Iris pigment epithelial cell (primary cell): Measurements from ENCODE around the gene RPS13.
"Not testable (repeated sequence)": the region's sequence is repeated elsewhere in the genome, so short reads cannot be mapped to it uniquely, and the experiment has no call there.

ENCODE experiments used
- DNase-seq: peaks from one replicate; pipeline ENCODE4 v3.0.0-alpha.2; 2011; ENCODE audit warnings: low read depth

Gene RPS13

GRCh38 chr11:17077520-17078401, at the start of gene RPS13:
TSS of gene RPS13 (minus strand) at chr11:17077667. CDS start at chr11:17077641, 26 bp downstream.
- DNase-seq = peak; percentile 99

- DNase-seq = peak; percentile 24
Measured at GRCh38 chr11:17121981-17122380, 44.5 kb upstream of the RPS13 start.

- DNase-seq = no peak
Measured at GRCh38 chr11:17117262-17117661, 39.8 kb upstream of the RPS13 start.

- no peak for DNase-seq
Measured at GRCh38 chr11:17116117-17116516, 38.6 kb upstream of the RPS13 start.

GRCh38 chr11:17107745-17108144, 30.3 kb upstream of the RPS13 start:
- DNase-seq = peak; percentile 6

GRCh38 chr11:17105404-17106040, 28.1 kb upstream of the RPS13 start:
- peak; percentile 16 for DNase-seq

GRCh38 chr11:17102462-17102861, 25.0 kb upstream of the RPS13 start:
- DNase-seq = no peak

- DNase-seq = peak; percentile 44
Measured at GRCh38 chr11:17098658-17099057, 21.2 kb upstream of the RPS13 start.

GRCh38 chr11:17098038-17098437, 20.6 kb upstream of the RPS13 start:
- DNase-seq = no peak

GRCh38 chr11:17085976-17086375, 8.5 kb upstream of the RPS13 start:
- DNase-seq = not testable (repeated sequence)

- DNase-seq = no peak
Measured at GRCh38 chr11:17077240-17077519, 287 bp downstream of the RPS13 start.

- peak; percentile 26 for DNase-seq
Measured at GRCh38 chr11:17076517-17077239, 789 bp downstream of the RPS13 start.

GRCh38 chr11:17075506-17075905, 2.0 kb downstream of the RPS13 start:
- no peak for DNase-seq

- no peak for DNase-seq
Measured at GRCh38 chr11:17073370-17074027, 4.0 kb downstream of the RPS13 start.

- no peak for DNase-seq
Measured at GRCh38 chr11:17067417-17067816, 10.1 kb downstream of the RPS13 start.

- DNase-seq = no peak
Measured at GRCh38 chr11:17066691-17067090, 10.8 kb downstream of the RPS13 start.

GRCh38 chr11:17063171-17064002, 14.1 kb downstream of the RPS13 start:
- DNase-seq = peak; percentile 49

GRCh38 chr11:17051146-17051545, 26.3 kb downstream of the RPS13 start:
- not testable (repeated sequence) for DNase-seq

GRCh38 chr11:17048491-17048890, 29.0 kb downstream of the RPS13 start:
- DNase-seq = not testable (repeated sequence)

GRCh38 chr11:17046690-17047089, 30.8 kb downstream of the RPS13 start:
- DNase-seq = no peak
